Peyer's patch (tissue), 4 donors: ENCODE data around the gene FLVCR2.

Experiments used
- POLR2A ChIP-seq, 2 donors: fragments of 450-650 bp; IDR thresholded peaks; one replicate each; pipeline ENCODE4 v1.5.1; 2017; ENCODE audit warnings: antibody characterized with exemption in 2 of 2, mild to moderate bottlenecking in 2 of 2, moderate library complexity in 2 of 2
- TF ChIP-seq, protein P1 (sequence below), 6 experiments: fragments of 450-650 bp in 4 of 6; fragments of 200-600 bp in 2 of 6; sonication (generic) in 1 of 6; IDR thresholded peaks; one replicate each; pipeline ENCODE4 v1.5.1; 2017 to 2019; ENCODE audit warnings: antibody characterized with exemption in 6 of 6, mild to moderate bottlenecking in 3 of 6, moderate library complexity in 1 of 6

DNA sequence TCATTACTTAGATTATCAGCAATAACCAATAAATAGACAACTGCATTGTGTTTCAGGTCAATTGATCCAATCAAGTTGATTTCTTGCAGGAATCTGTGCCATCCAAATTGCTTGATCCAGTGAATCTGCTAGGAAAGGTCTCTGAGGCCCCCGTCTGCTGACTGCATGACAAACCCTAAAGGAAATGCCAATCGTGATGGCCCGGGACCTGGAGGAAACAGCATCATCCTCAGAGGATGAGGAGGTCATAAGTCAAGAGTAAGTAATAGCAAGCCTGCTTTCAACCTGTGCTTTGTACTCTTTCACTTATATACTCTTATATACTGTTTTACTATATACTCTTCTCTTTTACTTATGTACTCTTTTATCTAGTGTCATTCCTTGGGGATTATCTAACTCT is 84.5 kb downstream of the FLVCR2 start:
- no peak for TF ChIP-seq POLR2A (IDR thresholded peaks at IDR 0.05)
- TF ChIP-seq, protein P1, sequence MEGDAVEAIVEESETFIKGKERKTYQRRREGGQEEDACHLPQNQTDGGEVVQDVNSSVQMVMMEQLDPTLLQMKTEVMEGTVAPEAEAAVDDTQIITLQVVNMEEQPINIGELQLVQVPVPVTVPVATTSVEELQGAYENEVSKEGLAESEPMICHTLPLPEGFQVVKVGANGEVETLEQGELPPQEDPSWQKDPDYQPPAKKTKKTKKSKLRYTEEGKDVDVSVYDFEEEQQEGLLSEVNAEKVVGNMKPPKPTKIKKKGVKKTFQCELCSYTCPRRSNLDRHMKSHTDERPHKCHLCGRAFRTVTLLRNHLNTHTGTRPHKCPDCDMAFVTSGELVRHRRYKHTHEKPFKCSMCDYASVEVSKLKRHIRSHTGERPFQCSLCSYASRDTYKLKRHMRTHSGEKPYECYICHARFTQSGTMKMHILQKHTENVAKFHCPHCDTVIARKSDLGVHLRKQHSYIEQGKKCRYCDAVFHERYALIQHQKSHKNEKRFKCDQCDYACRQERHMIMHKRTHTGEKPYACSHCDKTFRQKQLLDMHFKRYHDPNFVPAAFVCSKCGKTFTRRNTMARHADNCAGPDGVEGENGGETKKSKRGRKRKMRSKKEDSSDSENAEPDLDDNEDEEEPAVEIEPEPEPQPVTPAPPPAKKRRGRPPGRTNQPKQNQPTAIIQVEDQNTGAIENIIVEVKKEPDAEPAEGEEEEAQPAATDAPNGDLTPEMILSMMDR (IDR thresholded peaks at IDR 0.05), result no peak
